HepG2 (cell line): ENCODE measurements around the gene KLF3. TPM values are rescaled to one million over a fixed set of nuclear protein-coding genes. Genes with fewer than 3 reads are reported as not detected.
A peak's percentile ranks its signal among the peaks of the same experiment; 100 is the strongest.

Source experiments
- FOXP1 ChIP-seq, 2 experiments: fragments of 450-650 bp in 1 of 2; IDR thresholded peaks; 2 replicates each; pipeline ENCODE4 v1.6.1; 2017 to 2018; ENCODE audit warnings: antibody characterized with exemption in 1 of 2
- GTF3A ChIP-seq: sonication (generic); formaldehyde crosslinking; conservative IDR thresholded peaks from 2 replicates; pipeline ENCODE4 v1.4.0; 2020; ENCODE audit warnings: mild to moderate bottlenecking, missing genetic modification reagents
- JUNB ChIP-seq: sonication (generic); formaldehyde crosslinking; IDR thresholded peaks from 2 replicates; pipeline ENCODE4 v1.8.0; 2022; ENCODE audit warnings: missing genetic modification reagents, mild to moderate bottlenecking, borderline replicate concordance
- KMT2B ChIP-seq: IDR thresholded peaks from 2 replicates; pipeline ENCODE4 v1.6.1; 2016; ENCODE audit warnings: missing genetic modification reagents, missing compliant biosample characterization
- PCBP1 ChIP-seq: fragments of 200-400 bp; formaldehyde crosslinking; IDR thresholded peaks from 2 replicates; pipeline ENCODE4 v1.6.1; 2017; ENCODE audit warnings: mild to moderate bottlenecking, low read depth, low read length, borderline replicate concordance
- PHF20 ChIP-seq: sonication (generic); formaldehyde crosslinking; IDR thresholded peaks from 2 replicates; pipeline ENCODE4 v1.5.0; 2020; ENCODE audit warnings: mild to moderate bottlenecking, missing genetic modification reagents
- SIN3B ChIP-seq: fragments of 150-350 bp; IDR thresholded peaks from 2 replicates; pipeline ENCODE4 v1.6.1; 2014; ENCODE audit warnings: low read length
- TCF7L2 ChIP-seq: IDR thresholded peaks from 2 replicates; pipeline ENCODE4 v1.6.1; 2011; ENCODE audit warnings: mild to moderate bottlenecking, low read depth, low read length, moderate library complexity
- ZNF30 ChIP-seq: sonication (generic); formaldehyde crosslinking; IDR thresholded peaks from 2 replicates; pipeline ENCODE4 v1.5.0; 2020; ENCODE audit warnings: mild to moderate bottlenecking, missing genetic modification reagents
- ZNF430 ChIP-seq: sonication (generic); formaldehyde crosslinking; IDR thresholded peaks from 2 replicates; pipeline ENCODE4 v1.9.0; 2021; ENCODE audit warnings: mild to moderate bottlenecking, missing genetic modification reagents
- ZNF773 ChIP-seq: sonication (generic); formaldehyde crosslinking; IDR thresholded peaks from 2 replicates; pipeline ENCODE4 v1.4.0; 2020; ENCODE audit warnings: missing genetic modification reagents, borderline replicate concordance
- polyA plus RNA-seq, 8 experiments: library from polyadenylated mRNA; depleted of rRNA in 3 of 8; stranded (reverse) in 7 of 8; unstranded in 1 of 8; fragments of >200 nt; fragmentation: Illumina TruSeq in 4 of 8; extraction: Trizol in 4 of 8; gene quantifications; 2 replicates each; pipeline versions ENCODE4 v1.2.1 to v1.2.3, GENCODE V29; 2011 to 2016; ENCODE audit warnings: low read depth in 4 of 8, missing spikeins in 1 of 8, mixed read lengths in 1 of 8; ENCODE audit not compliant: insufficient read depth in 1 of 8
- total RNA-seq, 5 experiments: library from RNA; depleted of rRNA; stranded (reverse); fragments of >200 nt; fragmentation: Illumina TruSeq; extraction: Trizol; gene quantifications; 2 replicates each; pipeline ENCODE4 v1.2.3, GENCODE V29; 2016; ENCODE audit warnings: low read depth in 1 of 5
- TF ChIP-seq, protein P1 (sequence below): sonication (generic); formaldehyde crosslinking; IDR thresholded peaks from 2 replicates; pipeline ENCODE4 v1.4.0; 2020; ENCODE audit warnings: missing genetic modification reagents, low read depth, mild to moderate bottlenecking, borderline replicate concordance
- TF ChIP-seq, protein P2 (sequence below): sonication (generic); formaldehyde crosslinking; IDR thresholded peaks from 2 replicates; pipeline ENCODE4 v1.5.1; 2020; ENCODE audit warnings: missing genetic modification reagents, mild to moderate bottlenecking, borderline replicate concordance
- TF ChIP-seq, protein P3 (sequence below): sonication (generic); formaldehyde crosslinking; IDR thresholded peaks from 2 replicates; pipeline ENCODE4 v1.8.1; 2022; ENCODE audit warnings: mild to moderate bottlenecking, missing genetic modification reagents
- TF ChIP-seq, protein P4 (sequence below): sonication (generic); formaldehyde crosslinking; IDR thresholded peaks from 2 replicates; pipeline ENCODE4 v1.4.0; 2020; ENCODE audit warnings: mild to moderate bottlenecking, missing genetic modification reagents, borderline replicate concordance
- TF ChIP-seq, protein P5 (sequence below): sonication (generic); formaldehyde crosslinking; IDR thresholded peaks from 2 replicates; pipeline ENCODE4 v1.4.0; 2020; ENCODE audit warnings: missing genetic modification reagents; ENCODE audit errors: not compliant biosample characterization
- TF ChIP-seq, protein P6 (sequence below), 2 experiments: IDR thresholded peaks; 2 replicates each; pipeline ENCODE4 v1.6.1; 2011 to 2012; ENCODE audit warnings: low read length in 2 of 2, borderline replicate concordance in 1 of 2, low read depth in 1 of 2, mild to moderate bottlenecking in 1 of 2, moderate library complexity in 1 of 2

The KLF3 gene
- total and polyA plus RNA-seq, 2 of the 13 experiments (the other 11 are each of a cell fraction or from before 2014, with no cell fraction given), result 29.1 to 37.8 TPM

DNA sequence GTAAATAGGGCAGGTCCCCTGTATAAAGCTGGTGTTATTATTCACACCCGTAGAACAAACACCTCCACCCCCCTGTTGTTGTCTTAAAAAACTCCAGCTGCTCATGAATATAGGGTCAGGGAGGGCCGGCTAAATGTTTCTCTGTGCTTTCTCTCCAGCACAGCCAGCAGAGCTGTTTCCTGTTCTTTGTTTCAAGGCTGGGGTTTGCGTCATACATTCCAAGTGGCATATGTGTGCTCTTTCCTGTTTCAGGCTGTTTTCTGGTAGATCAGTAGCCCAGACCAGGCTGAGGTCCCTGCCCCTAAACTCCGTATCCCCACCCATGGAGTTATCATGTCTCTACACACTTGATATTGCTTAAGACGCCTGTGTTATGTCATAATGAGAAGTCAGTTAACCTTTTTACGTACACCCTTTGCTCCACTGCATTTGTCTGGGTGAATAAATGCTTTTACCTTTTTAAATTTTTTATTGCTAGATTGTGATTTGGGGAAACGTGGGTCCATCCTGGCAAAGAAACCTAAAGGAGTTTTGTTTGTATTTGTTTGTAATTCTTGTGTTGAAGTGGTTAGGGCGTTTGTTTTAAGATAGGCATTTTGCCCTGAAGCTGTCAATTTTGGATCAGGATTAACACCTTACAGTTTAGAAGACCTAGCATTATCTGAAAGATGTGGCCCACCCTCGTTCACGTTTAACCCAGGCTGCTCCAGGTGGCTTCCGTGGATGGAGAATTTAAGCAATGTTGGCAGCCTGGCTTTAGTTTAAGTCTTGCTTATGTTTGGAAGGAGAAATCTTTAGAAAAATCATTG, 3.3 kb downstream of the KLF3 start (continued):
- TF ChIP-seq, protein P1, sequence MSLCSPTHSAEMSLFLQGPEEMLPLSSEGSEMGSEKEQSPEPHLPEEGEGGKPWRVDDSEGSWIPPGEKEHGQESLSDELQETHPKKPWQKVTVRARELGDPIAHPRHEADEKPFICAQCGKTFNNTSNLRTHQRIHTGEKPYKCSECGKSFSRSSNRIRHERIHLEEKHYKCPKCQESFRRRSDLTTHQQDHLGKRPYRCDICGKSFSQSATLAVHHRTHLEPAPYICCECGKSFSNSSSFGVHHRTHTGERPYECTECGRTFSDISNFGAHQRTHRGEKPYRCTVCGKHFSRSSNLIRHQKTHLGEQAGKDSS, result peak; percentile 48; the same call in 1 of the 2 replicates
- TF ChIP-seq FOXP1 (IDR thresholded peaks at IDR 0.05) (0 out of 2 replicates have a peak, but pooled peaks have one; percentile 16), FOXP1 (CRISPR knock-in tag; IDR thresholded peaks at IDR 0.05) (peak; percentile 86), GTF3A (CRISPR knock-in tag) (no peak), SIN3B (no peak), ZNF430 (peak; percentile 77), KMT2B (CRISPR knock-in tag) (peak; percentile 65), TCF7L2 (no peak), JUNB (peak; percentile 50; the same call in 1 of the 2 replicates), ZNF773 (no peak), ZNF30 (no peak), PCBP1 (no peak), PHF20 (CRISPR knock-in tag) (no peak)
- TF ChIP-seq, protein P2, sequence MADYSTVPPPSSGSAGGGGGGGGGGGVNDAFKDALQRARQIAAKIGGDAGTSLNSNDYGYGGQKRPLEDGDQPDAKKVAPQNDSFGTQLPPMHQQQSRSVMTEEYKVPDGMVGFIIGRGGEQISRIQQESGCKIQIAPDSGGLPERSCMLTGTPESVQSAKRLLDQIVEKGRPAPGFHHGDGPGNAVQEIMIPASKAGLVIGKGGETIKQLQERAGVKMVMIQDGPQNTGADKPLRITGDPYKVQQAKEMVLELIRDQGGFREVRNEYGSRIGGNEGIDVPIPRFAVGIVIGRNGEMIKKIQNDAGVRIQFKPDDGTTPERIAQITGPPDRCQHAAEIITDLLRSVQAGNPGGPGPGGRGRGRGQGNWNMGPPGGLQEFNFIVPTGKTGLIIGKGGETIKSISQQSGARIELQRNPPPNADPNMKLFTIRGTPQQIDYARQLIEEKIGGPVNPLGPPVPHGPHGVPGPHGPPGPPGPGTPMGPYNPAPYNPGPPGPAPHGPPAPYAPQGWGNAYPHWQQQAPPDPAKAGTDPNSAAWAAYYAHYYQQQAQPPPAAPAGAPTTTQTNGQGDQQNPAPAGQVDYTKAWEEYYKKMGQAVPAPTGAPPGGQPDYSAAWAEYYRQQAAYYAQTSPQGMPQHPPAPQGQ (CRISPR knock-in tag), result no peak
- TF ChIP-seq, protein P3, sequence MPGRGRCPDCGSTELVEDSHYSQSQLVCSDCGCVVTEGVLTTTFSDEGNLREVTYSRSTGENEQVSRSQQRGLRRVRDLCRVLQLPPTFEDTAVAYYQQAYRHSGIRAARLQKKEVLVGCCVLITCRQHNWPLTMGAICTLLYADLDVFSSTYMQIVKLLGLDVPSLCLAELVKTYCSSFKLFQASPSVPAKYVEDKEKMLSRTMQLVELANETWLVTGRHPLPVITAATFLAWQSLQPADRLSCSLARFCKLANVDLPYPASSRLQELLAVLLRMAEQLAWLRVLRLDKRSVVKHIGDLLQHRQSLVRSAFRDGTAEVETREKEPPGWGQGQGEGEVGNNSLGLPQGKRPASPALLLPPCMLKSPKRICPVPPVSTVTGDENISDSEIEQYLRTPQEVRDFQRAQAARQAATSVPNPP (CRISPR knock-in tag), result peak; percentile 53; the same call in 1 of the 2 replicates
- TF ChIP-seq, protein P4, sequence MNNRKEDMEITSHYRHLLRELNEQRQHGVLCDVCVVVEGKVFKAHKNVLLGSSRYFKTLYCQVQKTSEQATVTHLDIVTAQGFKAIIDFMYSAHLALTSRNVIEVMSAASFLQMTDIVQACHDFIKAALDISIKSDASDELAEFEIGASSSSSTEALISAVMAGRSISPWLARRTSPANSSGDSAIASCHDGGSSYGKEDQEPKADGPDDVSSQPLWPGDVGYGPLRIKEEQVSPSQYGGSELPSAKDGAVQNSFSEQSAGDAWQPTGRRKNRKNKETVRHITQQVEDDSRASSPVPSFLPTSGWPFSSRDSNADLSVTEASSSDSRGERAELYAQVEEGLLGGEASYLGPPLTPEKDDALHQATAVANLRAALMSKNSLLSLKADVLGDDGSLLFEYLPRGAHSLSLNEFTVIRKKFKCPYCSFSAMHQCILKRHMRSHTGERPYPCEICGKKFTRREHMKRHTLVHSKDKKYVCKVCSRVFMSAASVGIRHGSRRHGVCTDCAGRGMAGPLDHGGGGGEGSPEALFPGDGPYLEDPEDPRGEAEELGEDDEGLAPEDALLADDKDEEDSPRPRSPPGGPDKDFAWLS (CRISPR knock-in tag), result no peak
- TF ChIP-seq, protein P5, sequence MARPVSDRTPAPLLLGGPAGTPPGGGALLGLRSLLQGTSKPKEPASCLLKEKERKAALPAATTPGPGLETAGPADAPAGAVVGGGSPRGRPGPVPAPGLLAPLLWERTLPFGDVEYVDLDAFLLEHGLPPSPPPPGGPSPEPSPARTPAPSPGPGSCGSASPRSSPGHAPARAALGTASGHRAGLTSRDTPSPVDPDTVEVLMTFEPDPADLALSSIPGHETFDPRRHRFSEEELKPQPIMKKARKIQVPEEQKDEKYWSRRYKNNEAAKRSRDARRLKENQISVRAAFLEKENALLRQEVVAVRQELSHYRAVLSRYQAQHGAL (CRISPR knock-in tag), result no peak
- TF ChIP-seq, protein P6, sequence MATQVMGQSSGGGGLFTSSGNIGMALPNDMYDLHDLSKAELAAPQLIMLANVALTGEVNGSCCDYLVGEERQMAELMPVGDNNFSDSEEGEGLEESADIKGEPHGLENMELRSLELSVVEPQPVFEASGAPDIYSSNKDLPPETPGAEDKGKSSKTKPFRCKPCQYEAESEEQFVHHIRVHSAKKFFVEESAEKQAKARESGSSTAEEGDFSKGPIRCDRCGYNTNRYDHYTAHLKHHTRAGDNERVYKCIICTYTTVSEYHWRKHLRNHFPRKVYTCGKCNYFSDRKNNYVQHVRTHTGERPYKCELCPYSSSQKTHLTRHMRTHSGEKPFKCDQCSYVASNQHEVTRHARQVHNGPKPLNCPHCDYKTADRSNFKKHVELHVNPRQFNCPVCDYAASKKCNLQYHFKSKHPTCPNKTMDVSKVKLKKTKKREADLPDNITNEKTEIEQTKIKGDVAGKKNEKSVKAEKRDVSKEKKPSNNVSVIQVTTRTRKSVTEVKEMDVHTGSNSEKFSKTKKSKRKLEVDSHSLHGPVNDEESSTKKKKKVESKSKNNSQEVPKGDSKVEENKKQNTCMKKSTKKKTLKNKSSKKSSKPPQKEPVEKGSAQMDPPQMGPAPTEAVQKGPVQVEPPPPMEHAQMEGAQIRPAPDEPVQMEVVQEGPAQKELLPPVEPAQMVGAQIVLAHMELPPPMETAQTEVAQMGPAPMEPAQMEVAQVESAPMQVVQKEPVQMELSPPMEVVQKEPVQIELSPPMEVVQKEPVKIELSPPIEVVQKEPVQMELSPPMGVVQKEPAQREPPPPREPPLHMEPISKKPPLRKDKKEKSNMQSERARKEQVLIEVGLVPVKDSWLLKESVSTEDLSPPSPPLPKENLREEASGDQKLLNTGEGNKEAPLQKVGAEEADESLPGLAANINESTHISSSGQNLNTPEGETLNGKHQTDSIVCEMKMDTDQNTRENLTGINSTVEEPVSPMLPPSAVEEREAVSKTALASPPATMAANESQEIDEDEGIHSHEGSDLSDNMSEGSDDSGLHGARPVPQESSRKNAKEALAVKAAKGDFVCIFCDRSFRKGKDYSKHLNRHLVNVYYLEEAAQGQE (IDR thresholded peaks at IDR 0.05; ENCODE audit: borderline replicate concordance in 1 of 2, low read depth in 1 of 2, low read length in 2 of 2), result peak in 1 of 2 experiments; percentile 47; a peak in 1 of 4 replicates
